ENCODE results near the gene RNF10. TPM values are rescaled to one million over a fixed set of nuclear protein-coding genes. Genes with fewer than 3 reads are reported as not detected.
"Not testable (repeated sequence)": the region's sequence is repeated elsewhere in the genome, so short reads cannot be mapped to it uniquely, and the experiment has no call there.

The RNF10 gene
- total and polyA plus RNA-seq, 10 donors: 101 to 428 (median 227) TPM

- no peaks in the 10 kb centered on the region for H3K9me3 ChIP-seq
- no peak for TF ChIP-seq POLR2A (IDR thresholded peaks at IDR 0.05)
- TF ChIP-seq, protein P1, sequence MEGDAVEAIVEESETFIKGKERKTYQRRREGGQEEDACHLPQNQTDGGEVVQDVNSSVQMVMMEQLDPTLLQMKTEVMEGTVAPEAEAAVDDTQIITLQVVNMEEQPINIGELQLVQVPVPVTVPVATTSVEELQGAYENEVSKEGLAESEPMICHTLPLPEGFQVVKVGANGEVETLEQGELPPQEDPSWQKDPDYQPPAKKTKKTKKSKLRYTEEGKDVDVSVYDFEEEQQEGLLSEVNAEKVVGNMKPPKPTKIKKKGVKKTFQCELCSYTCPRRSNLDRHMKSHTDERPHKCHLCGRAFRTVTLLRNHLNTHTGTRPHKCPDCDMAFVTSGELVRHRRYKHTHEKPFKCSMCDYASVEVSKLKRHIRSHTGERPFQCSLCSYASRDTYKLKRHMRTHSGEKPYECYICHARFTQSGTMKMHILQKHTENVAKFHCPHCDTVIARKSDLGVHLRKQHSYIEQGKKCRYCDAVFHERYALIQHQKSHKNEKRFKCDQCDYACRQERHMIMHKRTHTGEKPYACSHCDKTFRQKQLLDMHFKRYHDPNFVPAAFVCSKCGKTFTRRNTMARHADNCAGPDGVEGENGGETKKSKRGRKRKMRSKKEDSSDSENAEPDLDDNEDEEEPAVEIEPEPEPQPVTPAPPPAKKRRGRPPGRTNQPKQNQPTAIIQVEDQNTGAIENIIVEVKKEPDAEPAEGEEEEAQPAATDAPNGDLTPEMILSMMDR (IDR thresholded peaks at IDR 0.05 in 8 of 11, conservative IDR thresholded peaks at IDR 0.05 in 3 of 11): peak in 1 of 11 experiments; percentile 8
- peak; percentile 90 to 91 (median 90) for TF ChIP-seq POLR2AphosphoS5 (IDR thresholded peaks at IDR 0.05)
- peaks cover 5 to 52% (median 21%) of the 10 kb centered on the region in 6 donors for H3K4me1 ChIP-seq
- H3K4me3 ChIP-seq: peak within 1 kb of the TSS; percentile 57 to 80 (median 71)
- intact Hi-C loops (cut with DNase I; ENCODE audit: low total_unique reads): no loop called here
- DNase-seq: peak; percentile 98
- WGBS, 5 donors: 0 to 1% (median 0%) methylated on average over 31 to 38 of the region's 38 CpGs
- peaks cover 0 to 9% (median 0%) of the 10 kb centered on the region in 6 donors for H3K36me3 ChIP-seq
- no peaks in the 10 kb centered on the region for H3K27me3 ChIP-seq (replicated peaks in 1 of 7)
- peak within 1 kb of the TSS; percentile 91 to 95 (median 93) for H3K27ac ChIP-seq
These were observed 5.2 kb upstream of the RNF10 start, which contains the start of gene COQ5 for GRCh38 chr12:120528861-120529525. COQ5 (minus strand) TSS chr12:120529158; CDS start chr12:120529141, 17 bp downstream.

DNA sequence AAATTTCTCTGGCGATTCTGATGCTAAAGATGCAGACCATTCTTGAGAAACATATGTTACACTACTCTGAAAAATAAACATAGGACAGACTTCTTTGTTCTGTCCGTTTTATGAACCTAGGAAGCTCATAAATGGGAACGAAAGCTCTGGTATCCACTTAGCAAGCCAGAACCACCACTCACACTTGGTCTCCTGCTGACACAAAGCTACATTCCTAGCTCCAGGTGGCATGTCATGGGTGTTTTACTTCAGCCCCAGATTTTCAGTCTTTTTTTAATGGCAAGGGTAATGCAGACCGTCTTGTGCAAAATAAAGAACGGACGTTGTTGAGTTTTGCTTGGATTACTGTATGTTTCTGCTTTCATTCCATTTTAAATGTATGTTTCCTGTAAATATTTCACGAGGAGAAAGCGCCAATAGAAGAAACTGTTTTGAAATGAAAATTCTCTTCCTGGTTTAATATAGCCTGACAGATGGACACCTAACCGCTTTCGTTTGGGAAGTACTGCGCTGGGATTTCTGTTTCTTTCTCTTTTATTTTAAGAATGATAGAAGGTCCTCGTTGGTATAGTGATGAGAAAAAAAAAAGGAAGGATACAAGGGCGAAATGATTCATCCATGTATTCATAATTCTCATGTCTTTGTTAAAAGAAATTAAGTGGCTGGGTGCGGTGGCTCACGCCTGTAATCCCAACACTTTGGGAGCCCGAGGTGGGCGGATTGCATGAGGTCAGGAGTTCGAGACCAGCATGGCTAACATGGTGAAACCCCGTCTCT lies 4.3 kb upstream of the RNF10 start:
- intact Hi-C loops (cut with DNase I; ENCODE audit: low total_unique reads): no loop called here
- H3K27ac ChIP-seq: peak overlapping the region; percentile 91 to 95 (median 93)
- 33 to 45% (median 35%) methylated on average over 19 of the region's 19 CpGs for WGBS, 5 donors
- TF ChIP-seq POLR2AphosphoS5 (IDR thresholded peaks at IDR 0.05) (no peak), POLR2A (IDR thresholded peaks at IDR 0.05) (no peak)
- TF ChIP-seq, protein P1 (IDR thresholded peaks at IDR 0.05 in 8 of 11, conservative IDR thresholded peaks at IDR 0.05 in 3 of 11): no peak
- peaks cover 5 to 53% (median 21%) of the 10 kb centered on the region in 6 donors for H3K4me1 ChIP-seq
- no peak for DNase-seq
- H3K27me3 ChIP-seq (replicated peaks in 1 of 7): no peaks in the 10 kb centered on the region
- no peaks in the 10 kb centered on the region for H3K9me3 ChIP-seq
- peak overlapping the region; percentile 57 to 80 (median 71) for H3K4me3 ChIP-seq
- peaks cover 0 to 8% (median 0%) of the 10 kb centered on the region in 6 donors for H3K36me3 ChIP-seq

GRCh38 chr12:120530418-120530761 lies 3.8 kb upstream of the RNF10 start:
- H3K9me3 ChIP-seq; H3K27me3 ChIP-seq (replicated peaks in 1 of 7); DNase-seq; intact Hi-C loops (cut with DNase I; ENCODE audit: low total_unique reads); H3K36me3 ChIP-seq: not testable (repeated sequence)
- Histone ChIP-seq H3K4me1 (peaks cover 5 to 59% (median 25%) of the 10 kb centered on the region in 6 donors), H3K4me3 (peak overlapping the region in 6 of 8 donors; percentile 13 to 80 (median 64)), H3K27ac (peak overlapping the region in 6 of 8 donors; percentile 91 to 95 (median 93))

DNA sequence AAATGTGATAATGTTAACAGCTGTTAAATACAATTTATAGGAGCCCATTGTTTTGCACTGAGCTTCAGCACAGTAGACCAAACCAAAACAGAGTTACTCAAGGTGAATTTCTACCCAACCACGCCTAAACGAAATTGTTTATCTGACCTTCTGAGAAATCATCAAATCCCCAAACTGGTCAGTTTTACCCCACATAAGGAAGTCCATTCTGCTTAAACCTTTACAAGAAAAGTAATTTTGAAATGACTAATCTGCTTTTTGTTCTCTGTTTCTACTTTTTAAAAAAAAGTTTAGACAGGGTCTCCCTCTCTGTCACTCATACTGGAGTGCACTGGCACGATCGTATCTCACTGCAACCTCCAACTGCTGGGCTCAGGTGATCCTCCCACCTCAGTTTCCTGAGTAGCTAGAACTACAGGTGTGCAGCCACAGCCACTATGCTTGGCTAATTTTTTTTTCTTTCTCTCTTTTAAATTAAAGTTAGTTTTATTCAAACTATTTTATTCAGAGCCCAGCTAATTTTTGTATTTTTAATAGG lies 1.4 kb upstream of the RNF10 start:
- H3K27ac ChIP-seq: no peak overlapping the region
- intact Hi-C loops (cut with DNase I; ENCODE audit: low total_unique reads): no loop called here
- H3K4me3 ChIP-seq: no peak overlapping the region
- no peak for DNase-seq
- TF ChIP-seq POLR2AphosphoS5 (IDR thresholded peaks at IDR 0.05): no peak
- TF ChIP-seq, protein P1 (IDR thresholded peaks at IDR 0.05 in 8 of 11, conservative IDR thresholded peaks at IDR 0.05 in 3 of 11): no peak
- TF ChIP-seq POLR2A (IDR thresholded peaks at IDR 0.05): no peak
- H3K9me3 ChIP-seq: no peaks in the 10 kb centered on the region
- 56 to 76% (median 70%) methylated on average over 4 of the region's 4 CpGs for WGBS, 5 donors
- peaks cover 27 to 66% (median 46%) of the 10 kb centered on the region in 6 donors for H3K4me1 ChIP-seq
- H3K36me3 ChIP-seq: peaks cover 0 to 10% (median 0%) of the 10 kb centered on the region in 6 donors
- no peaks in the 10 kb centered on the region for H3K27me3 ChIP-seq (replicated peaks in 1 of 7)
